HG03108 (cell line): Measurements from ENCODE around the gene PCNT.
"Not testable (repeated sequence)": the region's sequence is repeated elsewhere in the genome, so short reads cannot be mapped to it uniquely, and the experiment has no call there.

ENCODE experiments used
- ATAC-seq: cut with Tn5 transposase; IDR thresholded peaks from one replicate; pipeline ENCODE4 v1.9.1; 2021; ENCODE audit warnings: moderate library complexity; ENCODE audit not compliant: unreplicated experiment

Gene PCNT

GRCh38 chr21:46403234-46403811 is 79.4 kb downstream of the PCNT start:
- ATAC-seq: not testable (repeated sequence)

- ATAC-seq: no peak
These were observed 80.3 kb downstream of the PCNT start for GRCh38 chr21:46404306-46404705.

GRCh38 chr21:46406001-46406400 is 82.0 kb downstream of the PCNT start:
- ATAC-seq: no peak

GRCh38 chr21:46409641-46410406 is 85.9 kb downstream of the PCNT start:
- no peak for ATAC-seq

- no peak for ATAC-seq
These were observed 86.6 kb downstream of the PCNT start for GRCh38 chr21:46410516-46410915.

GRCh38 chr21:46411236-46411635 is 87.3 kb downstream of the PCNT start:
- ATAC-seq: no peak

GRCh38 chr21:46411691-46412090 is 87.7 kb downstream of the PCNT start:
- no peak for ATAC-seq

GRCh38 chr21:46412521-46413364 is 88.8 kb downstream of the PCNT start:
- no peak for ATAC-seq

GRCh38 chr21:46413365-46413696 is 89.4 kb downstream of the PCNT start:
- ATAC-seq: no peak

GRCh38 chr21:46414965-46415275 is 91.0 kb downstream of the PCNT start:
- ATAC-seq: no peak

- no peak for ATAC-seq
These were observed 92.6 kb downstream of the PCNT start for GRCh38 chr21:46416551-46416950.

GRCh38 chr21:46418265-46418946 is 94.5 kb downstream of the PCNT start:
- ATAC-seq: no peak

GRCh38 chr21:46420241-46421190 is 96.6 kb downstream of the PCNT start:
- ATAC-seq: no peak

- no peak for ATAC-seq
These were observed 97.3 kb downstream of the PCNT start for GRCh38 chr21:46421191-46421750.

GRCh38 chr21:46421756-46422555 is 98.0 kb downstream of the PCNT start:
- no peak for ATAC-seq

- no peak for ATAC-seq
These were observed 98.8 kb downstream of the PCNT start for GRCh38 chr21:46422636-46423241.

- no peak for ATAC-seq
These were observed 99.6 kb downstream of the PCNT start for GRCh38 chr21:46423546-46424038.

GRCh38 chr21:46424039-46424591 is 100.2 kb downstream of the PCNT start:
- ATAC-seq: no peak
